Endothelial cell of umbilical vein (primary cell): ENCODE data around the gene DENND1A. TPM values are rescaled to one million over a fixed set of nuclear protein-coding genes. Genes with fewer than 3 reads are reported as not detected.

Experiments used
- BruUV-seq: library from RNA; stranded (reverse); fragments of 400-500 nt; replicated peaks from 2 replicates; lab custom pipeline; 2021; lab: Mats Ljungman, UMichigan
- CTCF ChIA-PET: fragments of 300-600, 350-600 bp; sonication (Branson Sonifier 250); formaldehyde crosslinking; loops from one replicate; lab custom pipeline; 2021; ENCODE audit warnings: antibody characterized with exemption, inconsistent platforms; lab: Charles Lee
- POLR2A ChIA-PET: fragments of 300-600, 350-600 bp; sonication (Branson Sonifier 250); formaldehyde crosslinking; loops from one replicate; lab custom pipeline; 2021; ENCODE audit warnings: antibody characterized with exemption, inconsistent platforms; lab: Charles Lee
- DNase-seq: peaks from one replicate; pipeline ENCODE4 v3.0.0-alpha.2; 2011; ENCODE audit warnings: low read depth, low spot score
- FAIRE-seq: peaks from 2 replicates; lab custom pipeline; 2011; peaks lifted over from hg19 to GRCh38; lab: Jason Lieb, UNC
- H2AFZ ChIP-seq: 2 replicates; pipeline ENCODE4 v1.6.0; 2012; ENCODE audit warnings: low read depth, low read length, control low read depth, inconsistent platforms
- H3K27ac ChIP-seq: 2 replicates; pipeline ENCODE4 v1.5.1; 2011; ENCODE audit warnings: low read depth, mild to moderate bottlenecking, control low read depth, low read length, moderate library complexity; ENCODE audit not compliant: insufficient read depth
- H3K27me3 ChIP-seq, 2 experiments: 2 replicates each; pipeline versions ENCODE4 v1.6.0 to v1.6.1; 2011; ENCODE audit warnings: low read length in 2 of 2, mixed read lengths in 1 of 2; ENCODE audit not compliant: control insufficient read depth in 2 of 2, insufficient read depth in 2 of 2
- H3K36me3 ChIP-seq, 2 experiments: 2 replicates in 1 of 2; 3 replicates in 1 of 2; pipeline ENCODE4 v1.5.1; 2011; ENCODE audit warnings: low read length in 2 of 2, mild to moderate bottlenecking in 1 of 2, moderate library complexity in 1 of 2; ENCODE audit not compliant: control insufficient read depth in 2 of 2, insufficient read depth in 2 of 2; ENCODE audit errors: extremely low read depth in 1 of 2
- H3K4me1 ChIP-seq: 3 replicates; pipeline ENCODE4 v1.5.1; 2011; ENCODE audit warnings: mild to moderate bottlenecking, low read length; ENCODE audit not compliant: control insufficient read depth, insufficient read depth; ENCODE audit errors: extremely low read depth
- H3K4me2 ChIP-seq: 2 replicates; pipeline ENCODE4 v1.6.1; 2011; ENCODE audit warnings: low read length, control low read depth, mixed read lengths; ENCODE audit not compliant: insufficient read depth
- H3K4me3 ChIP-seq, 3 experiments: fragments of 200-600 bp in 1 of 3; sonication (generic), shearing (Covaris generic) in 1 of 3; replicated peaks in 1 of 3; 2 replicates each; pipeline ENCODE4 v1.5.1; 2011 to 2016; ENCODE audit warnings: control low read depth in 3 of 3, low read length in 3 of 3, mild to moderate bottlenecking in 2 of 3, inconsistent platforms in 1 of 3, low read depth in 1 of 3, moderate library complexity in 1 of 3; ENCODE audit not compliant: insufficient read depth in 1 of 3
- H3K79me2 ChIP-seq: 2 replicates; pipeline ENCODE4 v1.6.0; 2012; ENCODE audit warnings: low read length, inconsistent platforms; ENCODE audit not compliant: control insufficient read depth, insufficient read depth
- H3K9ac ChIP-seq: replicated peaks from 2 replicates; pipeline ENCODE3; 2011; ENCODE audit warnings: low read length, control low read depth; ENCODE audit not compliant: insufficient read depth; ENCODE audit errors: extremely low read depth
- H3K9me1 ChIP-seq: replicated peaks from 3 replicates; pipeline ENCODE4 v1.6.0; 2011; ENCODE audit warnings: mild to moderate bottlenecking, low read length; ENCODE audit not compliant: control insufficient read depth, insufficient read depth; ENCODE audit errors: extremely low read depth
- H3K9me3 ChIP-seq: replicated peaks from 2 replicates; pipeline ENCODE4 v1.5.1; 2012; ENCODE audit warnings: low read length, inconsistent platforms; ENCODE audit not compliant: control insufficient read depth, insufficient read depth
- H4K20me1 ChIP-seq: replicated peaks from 2 replicates; pipeline ENCODE3; 2011; ENCODE audit warnings: mild to moderate bottlenecking, low read length; ENCODE audit not compliant: control insufficient read depth, insufficient read depth; ENCODE audit errors: extremely low read depth
- CTCF ChIP-seq, 2 donors: IDR thresholded peaks; 1 replicate in 1 of 2; 2 replicates in 1 of 2; pipeline ENCODE4 v1.5.1; 2011; ENCODE audit warnings: low read length in 2 of 2, mild to moderate bottlenecking in 2 of 2, moderate library complexity in 2 of 2, control low read depth in 1 of 2, inconsistent platforms in 1 of 2, low read depth in 1 of 2; ENCODE audit not compliant: insufficient read depth in 1 of 2; ENCODE audit errors: extremely low read depth in 1 of 2
- EZH2 ChIP-seq: IDR thresholded peaks from 2 replicates; pipeline ENCODE4 v1.6.1; 2012; ENCODE audit warnings: borderline replicate concordance, low read depth, mild to moderate bottlenecking, moderate library complexity, low read length, inconsistent platforms; ENCODE audit not compliant: severe bottlenecking
- FOS ChIP-seq: IDR thresholded peaks from 2 replicates; pipeline ENCODE4 v1.6.1; 2011; ENCODE audit warnings: mild to moderate bottlenecking, low read length, moderate library complexity, borderline replicate concordance; ENCODE audit not compliant: insufficient read depth
- GATA2 ChIP-seq: IDR thresholded peaks from 2 replicates; pipeline ENCODE4 v1.7.0; 2011; ENCODE audit warnings: low read depth, mild to moderate bottlenecking, moderate library complexity, mixed read lengths, low read length; ENCODE audit not compliant: insufficient read length, insufficient read depth
- JUN ChIP-seq: IDR thresholded peaks from 2 replicates; pipeline ENCODE4 v1.6.1; 2011; ENCODE audit warnings: borderline replicate concordance, low read depth; ENCODE audit not compliant: insufficient read length, insufficient read depth
- MAX ChIP-seq: IDR thresholded peaks from 2 replicates; pipeline ENCODE4 v1.6.1; 2011; ENCODE audit not compliant: insufficient read depth, insufficient read length
- MYC ChIP-seq: IDR thresholded peaks from one replicate; pipeline ENCODE4 v1.6.1; 2011; ENCODE audit warnings: mild to moderate bottlenecking, low read depth, low read length
- POLR2A ChIP-seq: IDR thresholded peaks from 2 replicates; pipeline ENCODE4 v1.6.1; 2012; ENCODE audit warnings: low read depth, mild to moderate bottlenecking, control low read depth, low read length
- POLR2AphosphoS5 ChIP-seq: IDR thresholded peaks from 2 replicates; pipeline ENCODE4 v1.6.1; 2012; ENCODE audit warnings: low read depth, mild to moderate bottlenecking, control low read depth, low read length, moderate library complexity; ENCODE audit not compliant: insufficient read depth
- dilution Hi-C: fragments of 300-500 bp; cut with MboI; formaldehyde crosslinking; loops from one replicate; pipeline ENCODE4 v1.15.0; 2019; ENCODE audit warnings: low sequenced_read_pairs; ENCODE audit not compliant: extremely low pct_ligation_motif_present
- intact Hi-C: fragments of 100-400 bp; cut with micrococcal nuclease; formaldehyde crosslinking; loops from one replicate; pipeline ENCODE4 v1.10.0; 2022
- polyA plus RNA-seq, 4 experiments: library from polyadenylated mRNA; depleted of rRNA in 3 of 4; stranded (reverse) in 3 of 4; unstranded in 1 of 4; fragments of >200 nt; gene quantifications; 2 replicates each; pipeline versions ENCODE4 v1.2.1 to v1.2.3, GENCODE V29; 2011 to 2012; ENCODE audit warnings: missing spikeins in 1 of 4
- total RNA-seq: library from RNA; stranded (reverse); gene quantifications from 2 replicates; pipeline ENCODE4 v1.2.3, GENCODE V29; 2021

Gene DENND1A
- total and polyA plus RNA-seq, 2 donors (not counting 3 experiments of a cell fraction or from before 2014, with no cell fraction given), result 18.5 to 24.5 TPM

DNA sequence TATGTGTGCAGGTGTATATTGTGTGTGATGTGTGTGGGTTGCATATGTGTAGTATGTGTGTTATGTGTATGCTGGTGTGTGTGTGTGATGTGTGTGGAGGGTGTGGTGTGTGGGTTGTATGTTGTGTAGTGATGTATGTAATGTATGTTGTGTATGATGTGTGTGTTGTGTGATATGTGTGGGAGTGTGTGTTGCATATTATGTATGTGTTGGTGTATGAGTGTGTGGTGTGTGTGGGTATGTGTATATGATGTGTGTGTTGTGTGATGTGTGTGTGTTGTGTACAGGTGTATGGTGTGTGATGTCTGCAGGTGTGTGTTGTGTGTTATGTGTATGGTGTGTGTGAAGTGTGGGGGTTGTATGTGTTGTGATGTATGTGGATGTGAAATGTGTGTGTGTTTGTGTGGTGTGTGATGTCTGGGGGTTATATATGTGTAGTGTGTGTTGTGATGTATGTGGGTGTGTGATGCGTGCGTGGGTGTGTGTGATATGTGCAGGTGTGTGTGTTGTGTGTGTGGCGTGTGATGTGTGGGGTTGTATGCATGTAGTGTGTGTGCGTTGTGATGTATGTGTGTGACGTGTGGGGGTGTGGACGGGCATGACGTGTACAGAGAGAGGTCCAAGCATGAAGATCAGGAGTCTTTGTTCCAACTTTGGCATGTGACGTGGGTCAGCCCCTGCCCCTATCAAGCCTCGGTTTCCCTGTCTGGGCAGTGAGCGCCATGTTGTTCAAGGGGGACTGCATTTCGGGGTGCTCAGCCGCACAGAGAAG lies 582.5 kb downstream of the DENND1A start:
- CTCF ChIA-PET, result interaction anchor here (1.0 to 4.2 kb wide), 2 partner anchors 229 to 265 kb away, joined by 3 to 148 read pairs; no protein-coding TSS in a partner anchor
- H3K4me3 ChIP-seq, result no peak overlapping the region

More for the DNA sequence above, 582.5 kb downstream of the DENND1A start:
- H3K36me3 ChIP-seq, result no peaks in the 10 kb centered on the region
- POLR2A ChIA-PET, result no interaction called here
- no peak overlapping the region for H2AFZ ChIP-seq
- H3K27ac ChIP-seq, result no peak overlapping the region
- H3K79me2 ChIP-seq, result no peaks in the 10 kb centered on the region
- H3K9me1 ChIP-seq, result no peaks in the 10 kb centered on the region
- H3K9ac ChIP-seq, result no peak overlapping the region
- TF ChIP-seq MAX (no peak), CTCF (IDR thresholded peaks at IDR 0.05; ENCODE audit: extremely low read depth in 1 of 2, insufficient read depth in 1 of 2, low read depth in 1 of 2, low read length in 2 of 2) (no peak), GATA2 (no peak), FOS (no peak), EZH2 (no peak), JUN (no peak), POLR2AphosphoS5 (no peak), MYC (no peak), POLR2A (no peak)
- H4K20me1 ChIP-seq, result no peaks in the 10 kb centered on the region
- dilution Hi-C loops (no loop called here), intact Hi-C loops (loop anchor here (2.0 kb wide), 1 partner anchor 79 kb away; the partner anchor contains the start of gene STRBP)
- no peak overlapping the region for H3K4me2 ChIP-seq
- H3K27me3 ChIP-seq, result no peaks in the 10 kb centered on the region
- no peaks in the 10 kb centered on the region for H3K9me3 ChIP-seq
- DNase-seq (no peak), FAIRE-seq (no peak)
- no TSS peak for BruUV-seq
- H3K4me1 ChIP-seq, result no peaks in the 10 kb centered on the region
